ENCODE measurements around the gene IFNAR1. TPM values are rescaled to one million over a fixed set of nuclear protein-coding genes. Genes with fewer than 3 reads are reported as not detected.

IFNAR1 gene
- total and polyA plus RNA-seq, 7 experiments from 2014 or later = 24.7 to 76.2 (median 56.9) TPM

DNA sequence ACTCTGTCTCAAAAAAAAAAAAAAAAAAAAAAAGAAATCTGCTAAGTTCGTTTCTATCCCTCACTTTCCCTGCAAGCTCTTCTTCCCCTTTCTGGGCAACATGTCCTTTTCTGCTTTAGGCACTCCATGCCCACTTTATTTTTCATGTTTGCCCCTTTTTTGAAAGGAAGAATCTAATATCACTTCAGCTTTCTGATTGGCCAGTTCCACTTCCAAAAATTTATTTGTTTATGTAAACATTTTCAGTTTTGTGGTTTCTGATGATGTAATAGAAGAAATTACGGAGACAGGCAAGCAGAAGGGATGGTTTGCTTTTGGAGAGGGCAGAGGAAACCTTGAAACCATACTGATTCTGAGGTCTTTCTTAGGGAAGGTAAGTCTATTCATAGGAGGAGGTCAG is 15.1 kb downstream of the IFNAR1 start:
- peak overlapping the region in 1 of 10 donors; percentile 37 for H3K4me3 Mint-ChIP-seq
- Histone ChIP-seq H3K27me3 (ENCODE audit: control insufficient read depth in 2 of 2, insufficient read depth in 2 of 2, low read length in 2 of 2) (no peaks in the 10 kb centered on the region), H3K27ac (ENCODE audit: low read depth, low read length) (no peak overlapping the region), H3K9me3 (ENCODE audit: control insufficient read depth in 2 of 3, low read length in 3 of 3) (no peaks in the 10 kb centered on the region), H3K4me1 (ENCODE audit: control insufficient read depth in 2 of 2, insufficient read depth in 2 of 2, low read length in 2 of 2) (no peaks in the 10 kb centered on the region), H3K36me3 (ENCODE audit: control insufficient read depth in 2 of 3, insufficient read depth in 3 of 3, low read length in 3 of 3) (peaks cover 8 to 46% (median 8%) of the 10 kb centered on the region in 3 experiments), H3K4me3 (ENCODE audit: low read length) (no peak overlapping the region)
- H3K4me1 Mint-ChIP-seq = peaks cover 4 to 29% (median 22%) of the 10 kb centered on the region in 7 donors
- CTCF ChIA-PET = interaction anchor here (0.6 to 1.1 kb wide), 3 partner anchors 45 to 136 kb away, joined by 3 read pairs; no protein-coding TSS in a partner anchor
- H3K27ac Mint-ChIP-seq = peak overlapping the region in 8 of 9 donors; percentile 20 to 80 (median 54)
- H3K9me3 Mint-ChIP-seq = no peaks in the 10 kb centered on the region
- POLR2A ChIA-PET = interaction anchor here (1.0 to 1.5 kb wide), 4 partner anchors 8 to 46 kb away, joined by 3 to 5 read pairs (median 4); no protein-coding TSS in a partner anchor
- peaks cover 0 to 30% (median 21%) of the 10 kb centered on the region in 5 donors for H3K36me3 Mint-ChIP-seq
- ATAC-seq (no peak), DNase-seq (no peak)
- no peaks in the 10 kb centered on the region for H3K27me3 Mint-ChIP-seq
- intact Hi-C loops (cut with micrococcal nuclease) = no loop called here

DNA sequence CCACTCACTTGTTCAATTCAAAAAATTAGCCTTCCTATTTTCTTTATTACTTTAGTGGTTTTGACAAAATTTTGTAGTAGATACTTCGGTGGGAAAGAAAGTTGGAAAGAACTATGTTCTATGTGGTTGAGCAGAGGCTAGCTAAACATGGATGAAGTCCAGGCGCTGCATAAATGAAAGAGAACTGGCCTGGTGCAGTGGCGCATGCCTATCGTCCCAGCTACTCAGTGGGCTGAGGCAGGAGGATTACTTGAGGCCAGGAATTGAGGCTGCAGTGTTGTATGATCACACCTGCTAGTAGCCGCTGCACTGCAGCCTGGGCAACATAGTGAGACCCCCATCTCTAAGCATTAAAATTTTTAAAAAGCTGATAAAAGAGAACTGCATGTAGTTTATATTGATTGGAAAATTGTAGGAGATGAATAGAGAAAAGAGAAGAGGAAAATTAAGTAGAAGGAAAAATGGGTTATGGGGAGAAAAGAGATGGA is 21.0 kb downstream of the IFNAR1 start:
- Histone ChIP-seq H3K4me3 (ENCODE audit: low read length) (no peak overlapping the region), H3K4me1 (ENCODE audit: control insufficient read depth in 2 of 2, insufficient read depth in 2 of 2, low read length in 2 of 2) (peaks cover 0 to 14% of the 10 kb centered on the region in 2 donors), H3K27ac (ENCODE audit: low read depth, low read length) (no peak overlapping the region), H3K9me3 (ENCODE audit: control insufficient read depth in 2 of 3, low read length in 3 of 3) (no peaks in the 10 kb centered on the region), H3K36me3 (ENCODE audit: control insufficient read depth in 2 of 3, insufficient read depth in 3 of 3, low read length in 3 of 3) (peaks cover 12 to 55% (median 13%) of the 10 kb centered on the region in 3 experiments), H3K27me3 (ENCODE audit: control insufficient read depth in 2 of 2, insufficient read depth in 2 of 2, low read length in 2 of 2) (no peaks in the 10 kb centered on the region)
- Mint-ChIP-seq H3K4me1 (peaks cover 7 to 45% (median 25%) of the 10 kb centered on the region in 7 donors), H3K27ac (peak overlapping the region in 6 of 9 donors; percentile 7 to 67 (median 34)), H3K9me3 (no peaks in the 10 kb centered on the region), H3K36me3 (peaks cover 14 to 47% (median 30%) of the 10 kb centered on the region in 5 donors), H3K4me3 (no peak overlapping the region), H3K27me3 (no peaks in the 10 kb centered on the region)
- DNase-seq = no peak
- intact Hi-C loops (cut with micrococcal nuclease) = no loop called here
- ChIA-PET CTCF (interaction anchor here (0.7 to 1.7 kb wide), 3 partner anchors 14 to 99 kb away, joined by 3 to 4 read pairs (median 4); no protein-coding TSS in a partner anchor), POLR2A (interaction anchor here (0.7 to 1.7 kb wide), 3 partner anchors 11 to 46 kb away, joined by 3 to 13 read pairs (median 5); no protein-coding TSS in a partner anchor)
- ATAC-seq = no peak

DNA sequence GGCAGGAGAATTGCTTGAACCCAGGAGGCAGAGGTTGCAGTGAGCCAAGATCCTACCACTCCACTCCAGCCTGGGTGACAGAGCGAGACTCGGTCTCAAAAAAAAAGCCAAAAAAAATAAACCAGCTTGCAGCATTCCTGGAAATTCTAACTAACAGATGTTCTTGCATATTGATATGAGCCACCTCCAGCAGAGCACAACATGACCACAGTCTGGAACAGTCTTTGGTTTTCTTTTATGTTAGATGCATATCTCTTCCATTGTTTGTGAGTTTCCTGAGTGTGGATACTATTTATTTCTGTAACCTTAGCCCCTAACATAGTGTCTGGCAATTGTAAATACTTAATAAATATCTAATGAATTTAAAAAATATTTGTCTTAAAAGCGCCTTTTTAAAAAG is 23.9 kb downstream of the IFNAR1 start:
- no peak for ATAC-seq

DNA sequence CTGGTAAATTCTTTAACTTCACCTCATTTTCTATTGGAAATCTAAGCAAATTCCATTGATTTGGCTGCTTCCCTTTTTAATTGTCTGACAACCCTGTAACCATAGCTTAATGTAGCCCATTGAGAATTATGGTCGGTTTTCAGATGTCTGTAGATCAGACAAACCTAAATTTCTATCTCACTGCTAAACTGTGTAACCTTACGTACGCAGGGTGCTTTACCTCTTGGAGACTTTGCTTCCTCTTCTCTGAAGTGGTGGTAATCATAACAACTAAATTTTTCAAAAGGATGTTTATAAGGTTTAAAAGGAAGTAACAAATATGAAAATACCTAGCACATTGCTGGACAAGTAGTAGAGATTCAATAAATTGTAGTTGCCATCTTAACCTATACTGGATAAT is 25.9 kb downstream of the IFNAR1 start:
- Histone ChIP-seq H3K36me3 (ENCODE audit: control insufficient read depth in 2 of 3, insufficient read depth in 3 of 3, low read length in 3 of 3) (peaks cover 4 to 59% (median 5%) of the 10 kb centered on the region in 3 experiments), H3K4me3 (ENCODE audit: low read length) (no peak overlapping the region), H3K9me3 (ENCODE audit: control insufficient read depth in 2 of 3, low read length in 3 of 3) (no peaks in the 10 kb centered on the region), H3K27me3 (ENCODE audit: control insufficient read depth in 2 of 2, insufficient read depth in 2 of 2, low read length in 2 of 2) (no peaks in the 10 kb centered on the region), H3K27ac (ENCODE audit: low read depth, low read length) (peak overlapping the region; percentile 15), H3K4me1 (ENCODE audit: control insufficient read depth in 2 of 2, insufficient read depth in 2 of 2, low read length in 2 of 2) (peaks cover 0 to 14% of the 10 kb centered on the region in 2 donors)
- POLR2A ChIA-PET = interaction anchor here (0.8 to 3.0 kb wide), 3 partner anchors 10 to 20 kb away, joined by 3 to 20 read pairs (median 3); no protein-coding TSS in a partner anchor
- ATAC-seq (peak; percentile 93), DNase-seq (peak in 6 of 9 donors; percentile 38 to 72 (median 56))
- H3K36me3 Mint-ChIP-seq = peaks cover 11 to 34% (median 20%) of the 10 kb centered on the region in 5 donors
- intact Hi-C loops (cut with micrococcal nuclease) = no loop called here
- H3K27ac Mint-ChIP-seq = peak overlapping the region in 8 of 9 donors; percentile 72 to 95 (median 88)
- H3K4me3 Mint-ChIP-seq = peak overlapping the region in 6 of 10 donors; percentile 15 to 62 (median 34)
- H3K27me3 Mint-ChIP-seq = no peaks in the 10 kb centered on the region
- peaks cover 10 to 48% (median 31%) of the 10 kb centered on the region in 7 donors for H3K4me1 Mint-ChIP-seq
- no peaks in the 10 kb centered on the region for H3K9me3 Mint-ChIP-seq
- CTCF ChIA-PET = interaction anchor here (1.0 to 3.1 kb wide), 2 partner anchors 10 to 146 kb away, joined by 3 to 10 read pairs; no protein-coding TSS in a partner anchor

More for the DNA sequence above, 23.9 kb downstream of the IFNAR1 start:
- CTCF ChIA-PET = interaction anchor here (0.7 to 2.6 kb wide), 3 partner anchors 13 to 97 kb away, joined by 3 to 15 read pairs (median 3); no protein-coding TSS in a partner anchor
- intact Hi-C loops (cut with micrococcal nuclease) = no loop called here
- H3K4me3 Mint-ChIP-seq = no peak overlapping the region
- Histone ChIP-seq H3K36me3 (ENCODE audit: control insufficient read depth in 2 of 3, insufficient read depth in 3 of 3, low read length in 3 of 3) (peaks cover 4 to 57% (median 16%) of the 10 kb centered on the region in 3 experiments), H3K4me3 (ENCODE audit: low read length) (no peak overlapping the region), H3K9me3 (ENCODE audit: control insufficient read depth in 2 of 3, low read length in 3 of 3) (no peaks in the 10 kb centered on the region), H3K27ac (ENCODE audit: low read depth, low read length) (no peak overlapping the region), H3K4me1 (ENCODE audit: control insufficient read depth in 2 of 2, insufficient read depth in 2 of 2, low read length in 2 of 2) (peaks cover 0 to 14% of the 10 kb centered on the region in 2 donors), H3K27me3 (ENCODE audit: control insufficient read depth in 2 of 2, insufficient read depth in 2 of 2, low read length in 2 of 2) (no peaks in the 10 kb centered on the region)
- H3K9me3 Mint-ChIP-seq = no peaks in the 10 kb centered on the region
- POLR2A ChIA-PET = interaction anchor here (1.4 to 3.0 kb wide), 2 partner anchors 13 to 23 kb away, joined by 6 to 20 read pairs; partner anchors contain the start of gene IFNAR1
- H3K27ac Mint-ChIP-seq = peak overlapping the region in 5 of 9 donors; percentile 19 to 90 (median 74)
- peaks cover 6 to 42% (median 25%) of the 10 kb centered on the region in 7 donors for H3K4me1 Mint-ChIP-seq
- no peak for DNase-seq
- H3K36me3 Mint-ChIP-seq = peaks cover 10 to 37% (median 21%) of the 10 kb centered on the region in 5 donors
- H3K27me3 Mint-ChIP-seq = no peaks in the 10 kb centered on the region

DNA sequence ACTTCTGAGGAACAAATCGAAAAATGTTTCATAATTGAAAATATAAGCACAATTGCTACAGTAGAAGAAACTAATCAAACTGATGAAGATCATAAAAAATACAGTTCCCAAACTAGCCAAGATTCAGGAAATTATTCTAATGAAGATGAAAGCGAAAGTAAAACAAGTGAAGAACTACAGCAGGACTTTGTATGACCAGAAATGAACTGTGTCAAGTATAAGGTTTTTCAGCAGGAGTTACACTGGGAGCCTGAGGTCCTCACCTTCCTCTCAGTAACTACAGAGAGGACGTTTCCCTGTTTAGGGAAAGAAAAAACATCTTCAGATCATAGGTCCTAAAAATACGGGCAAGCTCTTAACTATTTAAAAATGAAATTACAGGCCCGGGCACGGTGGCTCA is 30.6 kb downstream of the IFNAR1 start:
- ATAC-seq (no peak), DNase-seq (no peak)
- no peaks in the 10 kb centered on the region for H3K27me3 Mint-ChIP-seq
- peaks cover 4 to 16% (median 9%) of the 10 kb centered on the region in 7 donors for H3K4me1 Mint-ChIP-seq
- H3K27me3 ChIP-seq (ENCODE audit: control insufficient read depth in 2 of 2, insufficient read depth in 2 of 2, low read length in 2 of 2) = no peaks in the 10 kb centered on the region
- H3K4me1 ChIP-seq (ENCODE audit: control insufficient read depth in 2 of 2, insufficient read depth in 2 of 2, low read length in 2 of 2) = peaks cover 0 to 3% of the 10 kb centered on the region in 2 donors
- no peaks in the 10 kb centered on the region for H3K9me3 Mint-ChIP-seq
- ChIA-PET POLR2A (no interaction called here), CTCF (interaction anchor here (1.0 to 1.3 kb wide), 3 partner anchors 11 to 97 kb away, joined by 3 to 4 read pairs (median 3); no protein-coding TSS in a partner anchor)
- peak overlapping the region in 6 of 9 donors; percentile 36 to 71 (median 61) for H3K27ac Mint-ChIP-seq
- intact Hi-C loops (cut with micrococcal nuclease) = no loop called here
- H3K9me3 ChIP-seq (ENCODE audit: control insufficient read depth in 2 of 3, low read length in 3 of 3) = no peaks in the 10 kb centered on the region
- H3K36me3 Mint-ChIP-seq = peaks cover 7 to 24% (median 11%) of the 10 kb centered on the region in 5 donors
- no peak overlapping the region for H3K4me3 ChIP-seq (ENCODE audit: low read length)
- H3K27ac ChIP-seq (ENCODE audit: low read depth, low read length) = no peak overlapping the region
- no peak overlapping the region for H3K4me3 Mint-ChIP-seq
- H3K36me3 ChIP-seq (ENCODE audit: control insufficient read depth in 2 of 3, insufficient read depth in 3 of 3, low read length in 3 of 3) = peaks cover 4 to 55% (median 5%) of the 10 kb centered on the region in 3 experiments

DNA sequence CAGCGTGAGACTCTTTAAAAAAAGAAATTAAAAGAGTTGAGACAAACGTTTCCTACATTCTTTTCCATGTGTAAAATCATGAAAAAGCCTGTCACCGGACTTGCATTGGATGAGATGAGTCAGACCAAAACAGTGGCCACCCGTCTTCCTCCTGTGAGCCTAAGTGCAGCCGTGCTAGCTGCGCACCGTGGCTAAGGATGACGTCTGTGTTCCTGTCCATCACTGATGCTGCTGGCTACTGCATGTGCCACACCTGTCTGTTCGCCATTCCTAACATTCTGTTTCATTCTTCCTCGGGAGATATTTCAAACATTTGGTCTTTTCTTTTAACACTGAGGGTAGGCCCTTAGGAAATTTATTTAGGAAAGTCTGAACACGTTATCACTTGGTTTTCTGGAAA is 31.2 kb downstream of the IFNAR1 start:
- no peak for ATAC-seq
- no peaks in the 10 kb centered on the region for H3K27me3 ChIP-seq (ENCODE audit: control insufficient read depth in 2 of 2, insufficient read depth in 2 of 2, low read length in 2 of 2)
- intact Hi-C loops (cut with micrococcal nuclease) = no loop called here
- DNase-seq = no peak
- peaks cover 2 to 14% (median 11%) of the 10 kb centered on the region in 7 donors for H3K4me1 Mint-ChIP-seq
- no peaks in the 10 kb centered on the region for H3K9me3 ChIP-seq (ENCODE audit: control insufficient read depth in 2 of 3, low read length in 3 of 3)
- peaks cover 0 to under 1% of the 10 kb centered on the region in 2 donors for H3K4me1 ChIP-seq (ENCODE audit: control insufficient read depth in 2 of 2, insufficient read depth in 2 of 2, low read length in 2 of 2)
- H3K27ac Mint-ChIP-seq = peak overlapping the region in 3 of 9 donors; percentile 5 to 36 (median 20)
- POLR2A ChIA-PET = interaction anchor here (0.5 to 0.7 kb wide), 2 partner anchors 9 to 175 kb away, joined by 3 to 4 read pairs; no protein-coding TSS in a partner anchor
- CTCF ChIA-PET = interaction anchor here (1.1 to 1.2 kb wide), 2 partner anchors 12 to 156 kb away, joined by 3 read pairs; no protein-coding TSS in a partner anchor
- peaks cover 3 to 55% (median 5%) of the 10 kb centered on the region in 3 experiments for H3K36me3 ChIP-seq (ENCODE audit: control insufficient read depth in 2 of 3, insufficient read depth in 3 of 3, low read length in 3 of 3)
- H3K36me3 Mint-ChIP-seq = peaks cover 7 to 24% (median 11%) of the 10 kb centered on the region in 5 donors
- no peak overlapping the region for H3K4me3 ChIP-seq (ENCODE audit: low read length)
- H3K4me3 Mint-ChIP-seq = no peak overlapping the region
- H3K27ac ChIP-seq (ENCODE audit: low read depth, low read length) = no peak overlapping the region
- no peaks in the 10 kb centered on the region for H3K27me3 Mint-ChIP-seq
- no peaks in the 10 kb centered on the region for H3K9me3 Mint-ChIP-seq

Measured in naive thymus-derived CD4-positive, alpha-beta T cell (primary cell).